ENCODE results near the gene DNLZ. TPM values are rescaled to one million over a fixed set of nuclear protein-coding genes. Genes with fewer than 3 reads are reported as not detected.

The DNLZ gene
- total and polyA plus RNA-seq, 11 donors, result 21.3 to 67.8 (median 33.6) TPM

GRCh38 chr9:136331556-136332481 lies 31.7 kb downstream of the DNLZ start:
- no peak overlapping the region for H3K4me3 ChIP-seq
- H3K27me3 ChIP-seq, result no peaks in the 10 kb centered on the region
- H3K36me3 ChIP-seq, result peaks cover 0 to 17% (median 0%) of the 10 kb centered on the region in 9 donors
- H3K27ac ChIP-seq, result no peak overlapping the region
- DNase-seq (peak in 1 of 5 donors; percentile 55), ATAC-seq (no peak)
- H3K4me1 ChIP-seq, result peaks cover 5 to 38% (median 20%) of the 10 kb centered on the region in 12 donors
- intact Hi-C loops (cut with DNase I), result loop anchor here in 1 of 10 donors (10.0 kb wide), 1 partner anchor 73 kb away; the partner anchor contains the start of gene SNAPC4
- H3K9me3 ChIP-seq, result no peaks in the 10 kb centered on the region
- WGBS, 4 donors, result 86 to 90% (median 90%) methylated on average over 27 to 46 of the region's 46 CpGs
- TF ChIP-seq CTCF (IDR thresholded peaks at IDR 0.05) (no peak), POLR2A (IDR thresholded peaks at IDR 0.05) (no peak)

- 81 to 92% (median 90%) methylated on average over 7 to 15 of the region's 15 CpGs for WGBS, 4 donors
- no peak overlapping the region for H3K27ac ChIP-seq
- H3K27me3 ChIP-seq, result no peaks in the 10 kb centered on the region
- TF ChIP-seq POLR2A (IDR thresholded peaks at IDR 0.05) (no peak), CTCF (IDR thresholded peaks at IDR 0.05) (no peak)
- peaks cover 0 to 10% (median 0%) of the 10 kb centered on the region in 9 donors for H3K36me3 ChIP-seq
- H3K4me1 ChIP-seq, result peaks cover 5 to 46% (median 26%) of the 10 kb centered on the region in 12 donors
- H3K9me3 ChIP-seq, result no peaks in the 10 kb centered on the region
- peak in 1 of 5 donors; percentile 60 for DNase-seq
- no peak overlapping the region for H3K4me3 ChIP-seq
- intact Hi-C loops (cut with DNase I), result loop anchor here in 1 of 10 donors (10.0 kb wide), 1 partner anchor 74 kb away; the partner anchor contains the start of gene SNAPC4
- ATAC-seq, result no peak
Measured at GRCh38 chr9:136331030-136331429, 32.5 kb downstream of the DNLZ start.

GRCh38 chr9:136330406-136330990 lies 33.0 kb downstream of the DNLZ start:
- WGBS, 4 donors, result 61 to 71% (median 64%) methylated on average over 10 to 14 of the region's 14 CpGs
- intact Hi-C loops (cut with DNase I), result loop anchor here in 1 of 10 donors (10.0 kb wide), 1 partner anchor 74 kb away; the partner anchor contains the start of gene SNAPC4

More at GRCh38 chr9:136330406-136330990, 33.0 kb downstream of the DNLZ start:
- DNase-seq, result no peak
- no peak for ATAC-seq
- H3K27ac ChIP-seq, result no peak overlapping the region
- no peak overlapping the region for H3K4me3 ChIP-seq
- no peaks in the 10 kb centered on the region for H3K9me3 ChIP-seq
- peaks cover 5 to 49% (median 27%) of the 10 kb centered on the region in 12 donors for H3K4me1 ChIP-seq
- H3K36me3 ChIP-seq, result peaks cover 0 to 8% (median 0%) of the 10 kb centered on the region in 9 donors
- TF ChIP-seq CTCF (IDR thresholded peaks at IDR 0.05), result no peak
- TF ChIP-seq POLR2A (IDR thresholded peaks at IDR 0.05), result no peak
- no peaks in the 10 kb centered on the region for H3K27me3 ChIP-seq

Measured in heart left ventricle (tissue), 16 donors.